ENCODE data around the gene TTC33. TPM values are rescaled to one million over a fixed set of nuclear protein-coding genes. Genes with fewer than 3 reads are reported as not detected.

Gene TTC33
- total and polyA plus RNA-seq, 2 of the 13 experiments (the other 11 are each of a cell fraction or from before 2014, with no cell fraction given): 4.5 to 20.0 TPM

DNA sequence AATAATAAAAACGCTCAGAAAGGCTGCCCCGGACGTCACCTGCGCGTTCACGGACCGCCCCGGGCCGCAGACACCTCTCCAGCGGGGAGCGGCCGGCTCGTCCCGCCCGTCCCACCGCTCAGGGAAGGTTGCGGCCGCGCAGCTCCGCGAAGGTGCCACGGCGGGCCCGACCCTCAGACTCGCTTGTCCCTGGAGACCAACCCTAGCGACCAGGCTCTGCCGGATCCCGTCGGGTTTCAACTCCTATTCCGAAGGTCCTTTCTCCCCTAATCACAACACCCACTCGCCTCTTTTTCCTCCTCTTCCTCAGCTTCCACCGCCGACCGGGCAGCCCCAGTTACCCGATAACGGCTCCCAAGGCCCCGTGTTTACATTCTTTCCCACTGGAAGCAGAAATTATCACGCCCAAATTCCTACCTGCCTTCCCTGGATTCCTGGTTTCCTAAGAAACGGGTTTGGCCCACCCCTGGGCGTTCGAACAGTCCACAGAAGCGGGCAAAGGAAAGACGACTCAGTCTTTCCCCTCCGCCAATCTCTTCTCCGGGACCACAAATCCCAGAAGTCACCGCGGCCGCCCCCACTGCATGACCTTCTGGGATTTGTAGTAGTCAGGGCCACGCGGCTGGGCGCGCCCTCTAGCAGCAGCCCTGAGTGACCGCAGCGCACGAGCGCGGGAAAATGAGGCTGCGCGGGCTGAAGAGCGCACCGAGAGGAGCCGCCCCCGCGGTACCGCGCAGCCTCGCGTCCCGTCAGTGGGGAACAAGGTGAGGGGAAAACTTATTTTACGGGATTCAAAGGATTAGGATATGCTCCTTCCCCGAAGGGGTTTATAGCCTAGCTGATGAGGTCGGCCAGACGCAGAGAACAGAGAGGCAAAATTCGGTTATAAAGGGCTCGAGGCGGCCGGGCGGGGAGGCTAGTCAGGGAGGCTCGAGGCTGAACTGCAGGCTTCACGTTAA lies at the start of gene TTC33 (continued):
- TF ChIP-seq ATF7-NPFF (CRISPR knock-in tag; IDR thresholded peaks at IDR 0.05; ENCODE audit: low read depth) (peak; percentile 38; the same call in 1 of the 2 replicates), ZNF780A (CRISPR knock-in tag; IDR thresholded peaks at IDR 0.05) (no peak), NFE2L2 (IDR thresholded peaks at IDR 0.05; ENCODE audit: low read length) (no peak), NFATC3 (CRISPR knock-in tag; IDR thresholded peaks at IDR 0.05) (0 out of 2 replicates have a peak, but pooled peaks have one; percentile 78), POLR2A (IDR thresholded peaks at IDR 0.05; ENCODE audit: insufficient read depth in 1 of 2, low read depth in 2 of 2, low read length in 2 of 2) (peak; percentile 34 to 37; a peak in 3 of 4 replicates), HIVEP1 (CRISPR knock-in tag; IDR thresholded peaks at IDR 0.05) (no peak; the same call in 1 of the 2 replicates), THYN1 (CRISPR knock-in tag; IDR thresholded peaks at IDR 0.05; ENCODE audit: borderline replicate concordance, low read depth) (no peak), ZMYM2 (CRISPR knock-in tag; IDR thresholded peaks at IDR 0.05) (no peak), ZNF546 (CRISPR knock-in tag; conservative IDR thresholded peaks at IDR 0.05) (peak; percentile 70; the same call in 1 of the 2 replicates), TGIF2 (CRISPR knock-in tag; IDR thresholded peaks at IDR 0.05) (peak; percentile 65; the same call in 1 of the 2 replicates), ZSCAN21 (CRISPR knock-in tag; IDR thresholded peaks at IDR 0.05; ENCODE audit: borderline replicate concordance) (peak; percentile 38; the same call in 1 of the 2 replicates), KDM4B (CRISPR knock-in tag; IDR thresholded peaks at IDR 0.05) (no peak), HOXD1 (CRISPR knock-in tag; IDR thresholded peaks at IDR 0.05) (no peak), ZNF432 (CRISPR knock-in tag; IDR thresholded peaks at IDR 0.05; ENCODE audit: borderline replicate concordance) (no peak)
- TF ChIP-seq, protein P1, sequence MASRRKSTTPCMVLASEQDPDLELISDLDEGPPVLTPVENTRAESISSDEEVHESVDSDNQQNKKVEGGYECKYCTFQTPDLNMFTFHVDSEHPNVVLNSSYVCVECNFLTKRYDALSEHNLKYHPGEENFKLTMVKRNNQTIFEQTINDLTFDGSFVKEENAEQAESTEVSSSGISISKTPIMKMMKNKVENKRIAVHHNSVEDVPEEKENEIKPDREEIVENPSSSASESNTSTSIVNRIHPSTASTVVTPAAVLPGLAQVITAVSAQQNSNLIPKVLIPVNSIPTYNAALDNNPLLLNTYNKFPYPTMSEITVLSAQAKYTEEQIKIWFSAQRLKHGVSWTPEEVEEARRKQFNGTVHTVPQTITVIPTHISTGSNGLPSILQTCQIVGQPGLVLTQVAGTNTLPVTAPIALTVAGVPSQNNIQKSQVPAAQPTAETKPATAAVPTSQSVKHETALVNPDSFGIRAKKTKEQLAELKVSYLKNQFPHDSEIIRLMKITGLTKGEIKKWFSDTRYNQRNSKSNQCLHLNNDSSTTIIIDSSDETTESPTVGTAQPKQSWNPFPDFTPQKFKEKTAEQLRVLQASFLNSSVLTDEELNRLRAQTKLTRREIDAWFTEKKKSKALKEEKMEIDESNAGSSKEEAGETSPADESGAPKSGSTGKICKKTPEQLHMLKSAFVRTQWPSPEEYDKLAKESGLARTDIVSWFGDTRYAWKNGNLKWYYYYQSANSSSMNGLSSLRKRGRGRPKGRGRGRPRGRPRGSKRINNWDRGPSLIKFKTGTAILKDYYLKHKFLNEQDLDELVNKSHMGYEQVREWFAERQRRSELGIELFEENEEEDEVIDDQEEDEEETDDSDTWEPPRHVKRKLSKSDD (CRISPR knock-in tag; IDR thresholded peaks at IDR 0.05; ENCODE audit: low read depth): no peak
- TF ChIP-seq, protein P2, sequence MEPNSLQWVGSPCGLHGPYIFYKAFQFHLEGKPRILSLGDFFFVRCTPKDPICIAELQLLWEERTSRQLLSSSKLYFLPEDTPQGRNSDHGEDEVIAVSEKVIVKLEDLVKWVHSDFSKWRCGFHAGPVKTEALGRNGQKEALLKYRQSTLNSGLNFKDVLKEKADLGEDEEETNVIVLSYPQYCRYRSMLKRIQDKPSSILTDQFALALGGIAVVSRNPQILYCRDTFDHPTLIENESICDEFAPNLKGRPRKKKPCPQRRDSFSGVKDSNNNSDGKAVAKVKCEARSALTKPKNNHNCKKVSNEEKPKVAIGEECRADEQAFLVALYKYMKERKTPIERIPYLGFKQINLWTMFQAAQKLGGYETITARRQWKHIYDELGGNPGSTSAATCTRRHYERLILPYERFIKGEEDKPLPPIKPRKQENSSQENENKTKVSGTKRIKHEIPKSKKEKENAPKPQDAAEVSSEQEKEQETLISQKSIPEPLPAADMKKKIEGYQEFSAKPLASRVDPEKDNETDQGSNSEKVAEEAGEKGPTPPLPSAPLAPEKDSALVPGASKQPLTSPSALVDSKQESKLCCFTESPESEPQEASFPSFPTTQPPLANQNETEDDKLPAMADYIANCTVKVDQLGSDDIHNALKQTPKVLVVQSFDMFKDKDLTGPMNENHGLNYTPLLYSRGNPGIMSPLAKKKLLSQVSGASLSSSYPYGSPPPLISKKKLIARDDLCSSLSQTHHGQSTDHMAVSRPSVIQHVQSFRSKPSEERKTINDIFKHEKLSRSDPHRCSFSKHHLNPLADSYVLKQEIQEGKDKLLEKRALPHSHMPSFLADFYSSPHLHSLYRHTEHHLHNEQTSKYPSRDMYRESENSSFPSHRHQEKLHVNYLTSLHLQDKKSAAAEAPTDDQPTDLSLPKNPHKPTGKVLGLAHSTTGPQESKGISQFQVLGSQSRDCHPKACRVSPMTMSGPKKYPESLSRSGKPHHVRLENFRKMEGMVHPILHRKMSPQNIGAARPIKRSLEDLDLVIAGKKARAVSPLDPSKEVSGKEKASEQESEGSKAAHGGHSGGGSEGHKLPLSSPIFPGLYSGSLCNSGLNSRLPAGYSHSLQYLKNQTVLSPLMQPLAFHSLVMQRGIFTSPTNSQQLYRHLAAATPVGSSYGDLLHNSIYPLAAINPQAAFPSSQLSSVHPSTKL (CRISPR knock-in tag; IDR thresholded peaks at IDR 0.05): peak; percentile 64
- TF ChIP-seq, protein P3, sequence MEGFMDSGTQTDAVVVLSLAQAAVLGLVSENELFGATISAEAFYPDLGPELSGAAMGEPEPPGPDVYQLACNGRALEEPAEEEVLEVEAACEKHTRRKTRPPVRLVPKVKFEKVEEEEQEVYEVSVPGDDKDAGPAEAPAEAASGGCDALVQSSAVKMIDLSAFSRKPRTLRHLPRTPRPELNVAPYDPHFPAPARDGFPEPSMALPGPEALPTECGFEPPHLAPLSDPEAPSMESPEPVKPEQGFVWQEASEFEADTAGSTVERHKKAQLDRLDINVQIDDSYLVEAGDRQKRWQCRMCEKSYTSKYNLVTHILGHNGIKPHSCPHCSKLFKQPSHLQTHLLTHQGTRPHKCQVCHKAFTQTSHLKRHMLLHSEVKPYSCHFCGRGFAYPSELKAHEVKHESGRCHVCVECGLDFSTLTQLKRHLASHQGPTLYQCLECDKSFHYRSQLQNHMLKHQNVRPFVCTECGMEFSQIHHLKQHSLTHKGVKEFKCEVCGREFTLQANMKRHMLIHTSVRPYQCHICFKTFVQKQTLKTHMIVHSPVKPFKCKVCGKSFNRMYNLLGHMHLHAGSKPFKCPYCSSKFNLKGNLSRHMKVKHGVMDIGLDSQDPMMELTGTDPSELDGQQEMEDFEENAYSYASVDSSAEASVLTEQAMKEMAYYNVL (CRISPR knock-in tag; IDR thresholded peaks at IDR 0.05; ENCODE audit: borderline replicate concordance): peak; percentile 40; the same call in 1 of the 2 replicates
- TF ChIP-seq, protein P4, sequence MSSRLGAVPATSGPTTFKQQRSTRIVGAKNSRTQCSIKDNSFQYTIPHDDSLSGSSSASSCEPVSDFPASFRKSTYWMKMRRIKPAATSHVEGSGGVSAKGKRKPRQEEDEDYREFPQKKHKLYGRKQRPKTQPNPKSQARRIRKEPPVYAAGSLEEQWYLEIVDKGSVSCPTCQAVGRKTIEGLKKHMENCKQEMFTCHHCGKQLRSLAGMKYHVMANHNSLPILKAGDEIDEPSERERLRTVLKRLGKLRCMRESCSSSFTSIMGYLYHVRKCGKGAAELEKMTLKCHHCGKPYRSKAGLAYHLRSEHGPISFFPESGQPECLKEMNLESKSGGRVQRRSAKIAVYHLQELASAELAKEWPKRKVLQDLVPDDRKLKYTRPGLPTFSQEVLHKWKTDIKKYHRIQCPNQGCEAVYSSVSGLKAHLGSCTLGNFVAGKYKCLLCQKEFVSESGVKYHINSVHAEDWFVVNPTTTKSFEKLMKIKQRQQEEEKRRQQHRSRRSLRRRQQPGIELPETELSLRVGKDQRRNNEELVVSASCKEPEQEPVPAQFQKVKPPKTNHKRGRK (CRISPR knock-in tag; IDR thresholded peaks at IDR 0.05): 0 out of 2 replicates have a peak, but pooled peaks have one; percentile 55
